ENCODE results near the gene FBXO17.

- TF ChIP-seq CTCF (IDR thresholded peaks at IDR 0.05) (no peak), POLR2A (IDR thresholded peaks at IDR 0.05) (peak in 1 of 2 donors; percentile 35), EP300 (IDR thresholded peaks at IDR 0.05) (peak in 1 of 2 donors; percentile 35)
Observed at GRCh38 chr19:38930776-38931520, 44.6 kb downstream of the FBXO17 start, which contains the start of gene MRPS12.
